Measurements from ENCODE around the gene MAPK8. TPM values are rescaled to one million over a fixed set of nuclear protein-coding genes. Genes with fewer than 3 reads are reported as not detected.

The MAPK8 gene
- total and polyA plus RNA-seq, 7 donors, result 17.4 to 74.5 (median 46.7) TPM

- TF ChIP-seq POLR2A (IDR thresholded peaks at IDR 0.05) (no peak), CTCF (IDR thresholded peaks at IDR 0.05) (no peak), EP300 (IDR thresholded peaks at IDR 0.05) (no peak), POLR2AphosphoS5 (IDR thresholded peaks at IDR 0.05) (no peak)
- WGBS, 2 donors, result 95% methylated on average over 2 of the region's 2 CpGs
- intact Hi-C loops (cut with DNase I), result no loop called here
- Histone ChIP-seq H3K9me3 (peaks cover 0 to 5% (median 0%) of the 10 kb centered on the region in 4 donors), H3K36me3 (no peaks in the 10 kb centered on the region), H3K4me1 (no peaks in the 10 kb centered on the region), H3K27me3 (no peaks in the 10 kb centered on the region), H3K4me3 (no peak overlapping the region), H3K27ac (no peak overlapping the region)
- no peak for DNase-seq
Measured at GRCh38 chr10:48353246-48353645, 46.8 kb downstream of the MAPK8 start.

GRCh38 chr10:48357631-48358030, 51.2 kb downstream of the MAPK8 start:
- TF ChIP-seq EP300 (IDR thresholded peaks at IDR 0.05), result no peak
- TF ChIP-seq CTCF (IDR thresholded peaks at IDR 0.05), result no peak
- TF ChIP-seq POLR2A (IDR thresholded peaks at IDR 0.05), result no peak
- TF ChIP-seq POLR2AphosphoS5 (IDR thresholded peaks at IDR 0.05), result no peak
- Histone ChIP-seq H3K9me3 (no peaks in the 10 kb centered on the region), H3K27me3 (no peaks in the 10 kb centered on the region), H3K36me3 (no peaks in the 10 kb centered on the region), H3K4me3 (no peak overlapping the region), H3K4me1 (peaks cover 0 to 17% (median 15%) of the 10 kb centered on the region in 4 donors), H3K27ac (no peak overlapping the region)
- intact Hi-C loops (cut with DNase I), result no loop called here
- WGBS, 2 donors, result 95 to 98% methylated on average over 5 of the region's 5 CpGs
- DNase-seq, result no peak

- Histone ChIP-seq H3K4me3 (no peak overlapping the region), H3K4me1 (peaks cover 0 to 17% (median 15%) of the 10 kb centered on the region in 4 donors), H3K9me3 (no peaks in the 10 kb centered on the region), H3K36me3 (no peaks in the 10 kb centered on the region), H3K27me3 (no peaks in the 10 kb centered on the region), H3K27ac (no peak overlapping the region)
- TF ChIP-seq POLR2A (IDR thresholded peaks at IDR 0.05), result no peak
- TF ChIP-seq POLR2AphosphoS5 (IDR thresholded peaks at IDR 0.05), result no peak
- TF ChIP-seq EP300 (IDR thresholded peaks at IDR 0.05), result no peak
- no peak for TF ChIP-seq CTCF (IDR thresholded peaks at IDR 0.05)
- intact Hi-C loops (cut with DNase I), result no loop called here
- WGBS, 2 donors, result 83 to 84% methylated on average over 1 of the region's 1 CpG
- no peak for DNase-seq
Measured at GRCh38 chr10:48358162-48358561, 51.7 kb downstream of the MAPK8 start.

- DNase-seq, result no peak
- Histone ChIP-seq H3K9me3 (no peaks in the 10 kb centered on the region), H3K27ac (no peak overlapping the region), H3K27me3 (no peaks in the 10 kb centered on the region), H3K4me3 (no peak overlapping the region), H3K36me3 (no peaks in the 10 kb centered on the region), H3K4me1 (peaks cover 0 to 19% (median 15%) of the 10 kb centered on the region in 4 donors)
- intact Hi-C loops (cut with DNase I), result no loop called here
- 92 to 94% methylated on average over 5 of the region's 5 CpGs for WGBS, 2 donors
- no peak for TF ChIP-seq POLR2AphosphoS5 (IDR thresholded peaks at IDR 0.05)
- no peak for TF ChIP-seq POLR2A (IDR thresholded peaks at IDR 0.05)
- no peak for TF ChIP-seq CTCF (IDR thresholded peaks at IDR 0.05)
- TF ChIP-seq EP300 (IDR thresholded peaks at IDR 0.05), result no peak
Measured at GRCh38 chr10:48358838-48359237, 52.4 kb downstream of the MAPK8 start.

- H3K9me3 ChIP-seq, result no peaks in the 10 kb centered on the region
- peaks cover 0 to 34% (median 19%) of the 10 kb centered on the region in 4 donors for H3K4me1 ChIP-seq
- intact Hi-C loops (cut with DNase I), result loop anchor here (10.0 kb wide), 1 partner anchor 144 kb away; no protein-coding TSS in a partner anchor
- no peaks in the 10 kb centered on the region for H3K27me3 ChIP-seq
- no peak for TF ChIP-seq EP300 (IDR thresholded peaks at IDR 0.05)
- no peak for TF ChIP-seq POLR2A (IDR thresholded peaks at IDR 0.05)
- no peak for TF ChIP-seq POLR2AphosphoS5 (IDR thresholded peaks at IDR 0.05)
- no peak for TF ChIP-seq CTCF (IDR thresholded peaks at IDR 0.05)
- H3K36me3 ChIP-seq, result no peaks in the 10 kb centered on the region
- no peak for DNase-seq
- H3K4me3 ChIP-seq, result no peak overlapping the region
- no peak overlapping the region for H3K27ac ChIP-seq
- 86 to 96% methylated on average over 2 of the region's 2 CpGs for WGBS, 2 donors
Measured at GRCh38 chr10:48361176-48361575, 54.7 kb downstream of the MAPK8 start.
